Measurements from ENCODE around the gene PCDHGA11.
A peak's percentile ranks its signal among the peaks of the same experiment; 100 is the strongest.
"Not testable (repeated sequence)": the region's sequence is repeated elsewhere in the genome, so short reads cannot be mapped to it uniquely, and the experiment has no call there.

Gene PCDHGA11

DNA sequence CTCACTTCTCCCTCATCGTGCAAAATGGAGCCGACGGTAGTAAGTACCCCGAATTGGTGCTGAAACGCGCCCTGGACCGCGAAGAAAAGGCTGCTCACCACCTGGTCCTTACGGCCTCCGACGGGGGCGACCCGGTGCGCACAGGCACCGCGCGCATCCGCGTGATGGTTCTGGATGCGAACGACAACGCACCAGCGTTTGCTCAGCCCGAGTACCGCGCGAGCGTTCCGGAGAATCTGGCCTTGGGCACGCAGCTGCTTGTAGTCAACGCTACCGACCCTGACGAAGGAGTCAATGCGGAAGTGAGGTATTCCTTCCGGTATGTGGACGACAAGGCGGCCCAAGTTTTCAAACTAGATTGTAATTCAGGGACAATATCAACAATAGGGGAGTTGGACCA lies 10.4 kb downstream of the PCDHGA11 start:
- peak; percentile 34 for DNase-seq (ENCODE audit: low read depth)

DNA sequence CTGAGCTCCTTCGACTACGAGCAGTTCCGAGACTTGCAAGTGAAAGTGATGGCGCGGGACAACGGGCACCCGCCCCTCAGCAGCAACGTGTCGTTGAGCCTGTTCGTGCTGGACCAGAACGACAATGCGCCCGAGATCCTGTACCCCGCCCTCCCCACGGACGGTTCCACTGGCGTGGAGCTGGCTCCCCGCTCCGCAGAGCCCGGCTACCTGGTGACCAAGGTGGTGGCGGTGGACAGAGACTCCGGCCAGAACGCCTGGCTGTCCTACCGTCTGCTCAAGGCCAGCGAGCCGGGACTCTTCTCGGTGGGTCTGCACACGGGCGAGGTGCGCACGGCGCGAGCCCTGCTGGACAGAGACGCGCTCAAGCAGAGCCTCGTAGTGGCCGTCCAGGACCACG lies 11.5 kb downstream of the PCDHGA11 start:
- DNase-seq (ENCODE audit: low read depth), result not testable (repeated sequence)

DNA sequence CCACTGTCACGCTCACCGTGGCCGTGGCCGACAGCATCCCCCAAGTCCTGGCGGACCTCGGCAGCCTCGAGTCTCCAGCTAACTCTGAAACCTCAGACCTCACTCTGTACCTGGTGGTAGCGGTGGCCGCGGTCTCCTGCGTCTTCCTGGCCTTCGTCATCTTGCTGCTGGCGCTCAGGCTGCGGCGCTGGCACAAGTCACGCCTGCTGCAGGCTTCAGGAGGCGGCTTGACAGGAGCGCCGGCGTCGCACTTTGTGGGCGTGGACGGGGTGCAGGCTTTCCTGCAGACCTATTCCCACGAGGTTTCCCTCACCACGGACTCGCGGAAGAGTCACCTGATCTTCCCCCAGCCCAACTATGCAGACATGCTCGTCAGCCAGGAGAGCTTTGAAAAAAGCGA lies 11.9 kb downstream of the PCDHGA11 start:
- DNase-seq (ENCODE audit: low read depth), result not testable (repeated sequence)

DNA sequence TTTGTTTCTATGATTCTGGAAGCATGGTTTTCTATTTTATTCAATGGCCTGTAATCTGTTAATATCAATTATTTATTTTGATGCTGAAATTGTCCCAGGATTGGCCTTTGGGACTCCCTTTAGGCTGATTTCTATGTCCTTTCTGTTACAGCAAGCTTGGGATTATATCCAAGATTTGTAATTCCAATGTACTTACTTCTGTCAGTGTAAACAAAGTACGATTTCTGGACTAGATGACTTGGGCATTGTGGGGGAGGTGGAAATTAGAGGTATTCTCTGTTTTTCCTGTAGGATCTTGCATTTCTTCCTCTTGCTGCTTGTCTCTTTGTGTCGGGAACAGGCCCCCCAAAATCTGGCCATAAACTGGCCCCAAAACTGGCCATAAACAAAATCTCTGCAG lies 13.2 kb downstream of the PCDHGA11 start:
- DNase-seq (ENCODE audit: low read depth), result no peak

DNA sequence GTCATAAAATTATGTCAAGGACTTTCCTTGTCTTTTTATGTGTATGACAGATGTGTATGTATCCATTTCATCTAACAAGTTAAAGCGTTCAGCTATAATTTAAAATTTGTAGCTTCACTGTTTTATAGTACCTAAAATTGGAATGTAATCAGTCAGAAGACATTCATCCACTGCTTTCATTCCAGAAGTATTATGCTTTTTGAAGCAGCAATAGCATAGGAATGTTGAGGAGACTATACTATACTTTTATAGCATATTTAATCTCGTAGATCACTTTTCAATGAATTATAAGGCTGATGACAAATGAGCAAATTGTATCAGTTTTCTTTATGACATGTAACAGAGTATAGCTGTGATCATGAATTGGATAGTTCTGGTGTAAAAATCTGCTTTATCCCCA lies 16.4 kb downstream of the PCDHGA11 start:
- DNase-seq (ENCODE audit: low read depth), result no peak

DNA sequence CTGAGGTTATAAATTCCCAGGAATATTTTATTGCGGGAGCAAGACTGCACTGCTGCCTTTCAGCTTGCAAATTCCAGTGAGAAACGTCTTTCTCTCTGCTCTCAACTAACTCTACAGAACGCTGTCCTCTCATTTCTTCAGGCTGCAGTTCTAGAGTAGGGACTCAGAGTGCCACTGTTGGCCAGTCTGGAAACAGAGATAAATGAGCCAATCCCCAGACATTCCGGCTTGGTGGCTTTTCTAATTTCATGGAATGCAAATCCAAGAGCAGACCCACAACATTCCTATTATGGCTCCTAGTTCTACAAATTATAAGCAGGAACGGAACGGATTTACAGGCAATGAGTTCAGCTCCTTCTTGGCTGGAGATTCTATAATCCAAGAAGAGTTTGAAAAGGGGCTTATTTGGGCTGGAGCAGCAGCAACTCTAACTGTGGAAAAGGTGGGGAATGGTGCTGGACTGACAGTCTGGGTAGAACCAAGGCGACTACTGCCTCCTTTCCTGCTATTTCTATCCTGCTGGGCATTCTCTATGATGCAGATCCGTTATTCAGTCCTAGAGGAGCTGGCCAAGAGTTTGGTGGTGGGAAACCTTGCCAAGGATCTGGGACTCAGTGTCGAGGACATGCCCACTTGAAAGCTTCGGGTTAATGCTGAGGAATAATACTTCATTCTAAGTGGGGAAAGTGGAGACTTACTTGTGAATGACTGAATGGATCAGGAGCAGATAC lies 18.7 kb downstream of the PCDHGA11 start:
- DNase-seq (ENCODE audit: low read depth), result no peak

DNA sequence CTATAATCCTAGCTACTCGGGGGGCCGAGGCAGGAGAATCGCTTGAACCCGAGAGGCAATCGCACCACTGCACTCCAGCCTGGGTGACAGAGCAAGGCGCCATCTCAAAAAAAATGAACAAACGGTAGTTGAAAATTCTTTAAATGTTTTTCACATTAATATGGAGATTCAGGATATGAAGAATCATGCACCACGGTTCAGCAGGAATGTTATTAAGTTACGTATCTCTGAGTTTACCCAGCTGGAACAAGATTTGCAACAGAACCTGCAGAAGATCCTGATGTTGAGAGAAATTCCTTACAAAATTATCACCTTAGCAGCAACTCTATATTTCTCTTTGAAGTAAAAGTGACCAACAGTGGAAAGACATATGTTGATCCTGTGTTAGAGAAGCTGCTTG lies 19.5 kb downstream of the PCDHGA11 start:
- DNase-seq (ENCODE audit: low read depth), result no peak

DNA sequence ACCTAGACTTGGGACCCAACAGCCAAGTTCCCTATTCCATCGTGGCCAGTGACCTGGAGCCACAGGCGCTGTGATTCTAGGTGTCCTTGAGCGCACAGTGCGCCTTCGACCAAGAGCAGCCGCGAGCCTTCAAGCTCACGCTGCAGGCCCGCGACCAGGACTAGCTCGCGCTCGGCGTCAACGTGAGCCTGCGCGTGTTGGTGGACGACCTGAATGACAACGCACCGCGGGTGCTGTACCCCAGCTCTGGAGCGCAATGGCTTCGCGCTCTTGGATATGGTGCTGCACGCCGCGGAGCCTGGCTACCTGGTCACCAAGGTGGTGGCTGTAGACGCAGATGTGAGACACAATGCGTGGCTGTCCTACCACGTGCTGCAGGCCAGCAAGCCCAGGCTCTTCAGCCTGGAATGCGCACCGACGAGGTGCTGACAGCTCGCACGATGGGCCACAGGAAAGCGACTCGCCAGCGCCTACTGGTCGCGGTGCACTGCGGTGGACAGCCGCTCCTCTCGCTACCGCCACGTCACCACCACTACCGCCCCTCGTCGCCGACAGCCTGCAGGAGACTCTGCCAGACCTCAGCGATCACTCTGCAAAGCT lies 20.8 kb downstream of the PCDHGA11 start:
- no peak for DNase-seq (ENCODE audit: low read depth)

DNA sequence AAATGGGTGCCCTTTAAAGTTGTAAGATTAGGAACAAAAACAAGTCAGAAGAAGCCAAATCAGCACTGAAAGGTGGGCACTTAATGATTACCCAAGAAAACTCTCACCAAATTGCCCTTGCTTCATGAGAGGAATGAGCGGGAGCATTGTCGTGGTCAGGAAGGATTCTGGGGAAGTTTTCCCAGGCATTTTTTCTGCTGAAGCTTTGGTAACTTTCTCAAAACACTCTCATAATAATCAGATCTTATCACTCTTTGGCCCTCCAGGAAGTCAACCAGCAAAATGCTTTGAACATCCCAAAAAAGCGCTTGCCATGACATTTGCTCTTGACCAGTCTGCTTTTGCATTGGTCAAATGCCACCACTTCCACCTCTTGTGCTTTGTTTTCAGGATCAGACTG lies 44.5 kb downstream of the PCDHGA11 start:
- DNase-seq (ENCODE audit: low read depth), result no peak

Measured in iris pigment epithelial cell (primary cell).